Effector CD8-positive, alpha-beta T cell (primary cell): ENCODE measurements around the gene A2ML1.
"Not testable (repeated sequence)": the region's sequence is repeated elsewhere in the genome, so short reads cannot be mapped to it uniquely, and the experiment has no call there.

ENCODE experiments used
- DNase-seq: peaks from one replicate; lab custom pipeline; 2025; lab: John Stamatoyannopoulos, UW

A2ML1 gene

DNA sequence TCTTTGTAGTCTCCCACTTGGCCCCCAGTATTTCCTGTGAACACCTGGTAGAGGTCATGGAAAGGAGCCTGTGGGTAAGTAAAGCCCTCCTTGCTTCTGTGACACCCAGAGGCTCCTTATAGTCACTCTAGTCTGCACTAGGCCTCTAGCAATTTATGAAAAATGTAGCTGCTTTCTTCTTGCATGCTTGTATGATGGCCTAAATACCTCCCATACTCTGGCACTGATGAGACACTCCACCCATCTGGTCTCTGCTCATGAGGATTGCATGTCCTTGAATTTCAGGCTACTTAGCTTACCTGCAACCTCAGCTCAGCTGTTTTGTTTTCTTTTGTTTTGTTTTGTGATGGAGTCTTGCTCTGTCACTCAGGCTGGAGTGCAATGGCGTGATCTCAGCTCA lies 4.6 kb upstream of the A2ML1 start:
- no peak for DNase-seq

DNA sequence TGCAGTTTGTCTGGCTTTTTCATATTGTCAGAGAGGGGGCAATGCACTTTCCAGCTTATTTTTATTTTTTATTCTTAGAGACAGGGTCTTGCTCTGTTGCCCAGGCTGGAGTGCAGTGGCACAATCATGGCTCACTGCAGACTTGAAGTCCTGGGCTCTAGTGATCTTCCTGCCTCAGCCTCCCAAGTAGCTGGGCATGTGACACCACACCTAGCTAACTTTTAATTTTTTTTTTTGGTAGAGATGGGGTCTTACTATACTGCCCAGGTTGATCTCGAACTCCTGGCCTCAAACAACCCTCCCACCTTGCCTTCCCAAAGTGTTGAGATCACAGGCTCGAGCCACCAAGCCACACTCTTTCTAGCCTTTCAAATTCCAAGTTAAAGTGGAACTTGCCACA lies 3.9 kb upstream of the A2ML1 start:
- DNase-seq, result no peak

DNA sequence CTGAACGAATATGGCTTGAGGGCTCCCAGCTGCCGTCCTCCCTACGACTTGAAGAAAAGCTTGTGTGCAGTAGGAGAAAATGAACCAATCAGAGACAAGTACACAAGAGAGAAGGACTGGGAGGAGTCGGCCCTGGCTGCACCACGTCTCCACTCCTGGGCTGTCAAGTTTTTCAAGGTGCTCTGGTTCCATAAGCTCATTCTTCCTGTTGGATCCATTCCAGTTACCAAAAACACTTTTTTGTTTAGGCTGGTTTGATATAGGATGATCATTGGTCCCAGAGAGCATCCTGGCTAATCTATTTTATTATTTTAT lies 2.8 kb upstream of the A2ML1 start:
- no peak for DNase-seq

DNA sequence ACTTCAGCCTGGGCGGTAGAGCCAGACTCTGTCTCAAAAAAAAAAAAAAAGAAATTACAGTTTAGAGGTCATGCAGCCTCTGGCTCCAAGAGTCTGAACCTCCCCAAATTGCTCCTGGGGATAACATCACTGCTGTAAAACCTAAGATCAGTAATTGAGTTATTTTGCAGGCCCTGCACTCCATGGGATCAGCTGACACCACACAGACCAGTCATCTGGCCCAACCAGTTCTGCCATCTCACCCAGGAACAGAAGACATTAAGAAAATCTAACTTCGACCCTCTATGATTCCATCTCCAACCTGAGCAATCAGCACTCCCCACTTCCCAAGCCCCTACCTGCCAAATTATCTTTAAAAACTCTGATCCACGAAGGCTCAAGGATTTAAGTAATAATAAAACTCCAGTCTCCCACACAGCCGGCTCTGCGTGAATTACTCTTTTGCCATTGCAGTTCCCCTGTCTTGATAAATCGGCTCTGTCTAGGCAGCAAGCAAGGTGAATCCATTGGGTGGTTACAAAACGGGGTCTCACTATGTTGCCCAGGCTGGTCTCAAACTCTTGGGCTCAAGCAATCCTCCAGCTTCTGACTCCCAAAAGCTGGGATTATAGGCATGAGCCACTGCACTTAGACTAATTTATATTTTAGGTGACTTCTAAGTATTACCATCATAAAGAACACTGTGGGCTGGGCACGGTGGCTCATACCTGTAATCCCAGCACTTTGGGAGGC lies 1.6 kb upstream of the A2ML1 start:
- DNase-seq, result not testable (repeated sequence)

DNA sequence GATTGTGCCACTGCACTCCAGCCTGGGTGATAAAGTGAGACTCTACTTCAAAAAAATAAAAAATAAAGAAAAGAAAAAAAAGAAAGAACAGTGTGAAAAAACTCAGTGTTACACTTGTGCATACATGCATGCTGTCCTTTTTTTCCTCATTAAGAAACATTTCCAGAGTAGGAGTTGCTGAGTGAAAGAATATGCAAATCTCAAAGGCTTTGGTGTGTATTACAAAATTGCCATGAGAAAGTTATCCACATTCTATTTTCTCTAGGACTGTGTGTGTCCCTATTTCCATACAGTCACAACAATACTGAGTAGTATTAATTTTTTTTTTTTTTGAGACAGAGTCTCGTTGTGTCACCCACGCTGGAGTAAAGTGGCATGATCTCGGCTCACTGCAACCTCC lies 830 bp upstream of the A2ML1 start:
- DNase-seq, result no peak

DNA sequence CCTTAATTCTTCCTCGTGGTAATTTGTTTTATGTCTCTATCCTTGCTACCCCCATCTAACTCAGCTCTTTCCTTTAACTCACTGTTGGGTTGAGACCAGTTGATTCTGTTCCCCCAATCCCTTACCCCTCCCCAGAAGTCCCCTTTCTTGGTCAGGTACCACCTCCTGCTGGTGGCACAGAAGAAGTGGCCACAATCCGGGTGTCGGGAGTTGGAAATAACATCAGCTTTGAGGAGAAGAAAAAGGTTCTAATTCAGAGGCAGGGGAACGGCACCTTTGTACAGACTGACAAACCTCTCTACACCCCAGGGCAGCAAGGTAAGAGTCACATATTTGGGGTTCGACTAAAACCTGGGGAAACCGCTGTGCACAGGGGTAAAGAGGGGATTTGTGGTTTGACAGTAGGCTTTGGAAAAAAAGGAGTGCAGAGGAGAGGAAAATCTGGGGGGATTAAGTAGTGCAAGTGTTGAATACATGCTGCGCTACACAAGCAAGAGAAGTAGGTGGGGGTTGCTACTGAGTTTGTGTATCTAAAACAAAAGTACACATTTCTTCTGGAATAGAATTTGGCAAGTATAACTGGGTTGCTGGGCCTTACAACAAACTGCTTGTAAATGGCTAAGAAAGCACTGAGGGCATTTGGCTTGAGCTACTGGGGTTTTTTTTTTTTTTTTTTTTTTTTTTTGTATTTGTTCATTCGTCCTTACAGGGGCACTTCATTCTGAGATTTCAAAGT lies 1.3 kb downstream of the A2ML1 start:
- no peak for DNase-seq

DNA sequence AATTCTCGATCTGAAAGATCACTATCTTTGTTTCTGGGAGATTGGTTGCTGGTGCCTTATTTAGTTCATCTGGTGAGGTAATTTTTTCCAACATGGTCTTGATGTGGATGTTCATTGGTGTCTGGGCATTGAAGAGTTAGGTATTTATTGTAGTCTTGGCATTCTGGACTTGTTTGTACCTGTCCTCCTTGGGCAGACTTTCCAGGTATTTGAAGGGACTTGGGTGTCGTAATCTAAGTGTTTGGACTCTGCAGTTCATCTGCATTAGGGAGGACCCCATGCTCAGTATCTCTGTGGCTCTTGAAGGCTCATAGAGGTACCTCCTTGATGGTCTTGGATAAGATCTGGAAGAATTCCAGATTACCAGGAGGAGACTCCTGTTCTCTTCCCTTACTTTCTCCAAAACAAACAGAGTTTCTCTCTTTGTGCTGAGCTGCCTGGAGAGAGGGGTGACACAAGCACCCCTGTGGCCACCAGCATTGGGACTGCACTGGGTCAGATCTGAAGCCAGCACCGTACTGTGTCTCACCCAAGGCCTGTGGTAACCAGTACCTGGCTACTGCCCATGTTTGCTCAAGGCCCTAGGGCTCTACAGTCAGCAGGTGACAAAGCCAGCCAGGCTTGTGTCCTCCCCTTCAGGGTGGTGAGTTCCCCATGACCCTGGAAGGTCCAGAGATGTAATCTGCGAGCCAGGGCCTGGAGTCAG lies 5.3 kb downstream of the A2ML1 start:
- no peak for DNase-seq

DNA sequence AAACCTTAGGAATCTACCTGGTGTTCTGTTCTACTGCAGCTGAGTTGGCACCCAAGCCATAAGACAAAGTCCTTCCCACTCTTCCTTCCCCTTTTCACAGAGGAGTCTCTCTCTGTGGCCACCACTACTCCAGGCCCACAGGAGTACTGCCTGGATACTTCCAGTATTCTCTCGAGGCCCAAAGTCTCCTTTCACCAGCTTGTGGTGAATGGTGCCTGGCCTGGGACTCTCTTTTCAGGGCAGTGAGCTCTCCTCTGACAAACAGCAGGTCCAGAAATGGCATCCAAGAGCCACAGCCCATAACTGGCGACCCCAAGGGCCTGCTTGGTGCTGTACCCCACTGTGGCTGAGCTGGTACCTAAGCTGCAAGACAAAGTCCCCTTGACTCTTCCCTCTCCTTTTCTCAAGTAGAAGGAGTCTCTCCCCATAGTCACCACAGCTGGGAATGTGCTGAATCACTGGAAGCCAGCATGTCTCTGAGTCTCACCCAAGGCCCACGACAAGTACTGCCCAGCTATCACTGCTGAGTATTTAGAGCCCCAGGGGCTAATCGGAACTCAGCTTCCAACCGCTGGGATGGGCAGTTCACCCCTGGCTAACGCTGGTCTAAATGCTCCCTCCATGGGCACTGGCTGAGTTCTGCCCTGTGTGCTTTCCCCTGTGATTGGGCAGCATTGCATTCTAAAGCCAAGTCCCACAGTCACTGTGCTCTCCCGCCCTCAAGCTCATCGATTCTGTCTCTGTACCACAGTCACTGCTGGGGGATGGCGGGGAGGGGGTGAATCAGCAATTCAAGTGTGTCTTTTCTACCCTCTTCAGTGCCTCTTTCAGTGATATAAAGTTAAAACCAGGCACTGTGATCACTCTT lies 6.1 kb downstream of the A2ML1 start:
- DNase-seq, result no peak

DNA sequence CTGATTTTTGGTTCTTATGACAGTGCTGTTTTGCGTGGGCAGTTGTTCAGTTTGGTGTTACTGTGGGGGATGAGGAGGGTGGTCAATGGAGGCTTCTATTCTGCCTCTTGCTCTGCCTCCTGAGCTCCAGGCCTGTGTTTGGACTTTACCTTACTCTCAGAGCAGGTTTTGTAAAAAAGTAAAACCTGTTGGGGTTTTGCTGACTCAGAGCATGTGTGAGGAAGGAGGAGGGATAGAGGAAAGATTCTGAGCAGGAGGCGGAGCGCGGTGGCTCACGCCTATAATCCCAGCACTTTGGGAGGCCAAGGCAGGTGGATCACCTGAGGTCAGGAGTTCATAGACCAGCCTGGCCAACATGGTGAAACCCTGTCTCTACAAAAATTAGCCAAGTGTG lies 6.7 kb downstream of the A2ML1 start:
- no peak for DNase-seq

DNA sequence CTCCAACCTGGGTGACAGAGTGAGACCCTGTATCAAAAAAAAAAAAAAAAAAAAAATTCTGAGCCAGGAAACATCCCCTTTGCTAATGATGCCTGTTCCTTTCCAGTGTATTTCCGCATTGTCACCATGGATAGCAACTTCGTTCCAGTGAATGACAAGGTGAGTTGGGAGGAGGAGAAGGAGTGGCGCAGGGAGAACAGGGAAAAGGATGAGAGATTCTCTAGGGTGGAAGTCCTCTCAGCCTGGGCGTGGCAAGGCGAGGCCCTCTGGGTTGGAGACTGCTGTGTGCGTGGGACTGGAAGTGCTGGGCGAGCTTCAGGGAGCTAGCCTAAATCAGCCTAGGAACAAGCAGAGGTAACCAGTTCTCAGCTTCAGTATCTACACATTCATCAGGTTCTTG lies 7.2 kb downstream of the A2ML1 start:
- no peak for DNase-seq

DNA sequence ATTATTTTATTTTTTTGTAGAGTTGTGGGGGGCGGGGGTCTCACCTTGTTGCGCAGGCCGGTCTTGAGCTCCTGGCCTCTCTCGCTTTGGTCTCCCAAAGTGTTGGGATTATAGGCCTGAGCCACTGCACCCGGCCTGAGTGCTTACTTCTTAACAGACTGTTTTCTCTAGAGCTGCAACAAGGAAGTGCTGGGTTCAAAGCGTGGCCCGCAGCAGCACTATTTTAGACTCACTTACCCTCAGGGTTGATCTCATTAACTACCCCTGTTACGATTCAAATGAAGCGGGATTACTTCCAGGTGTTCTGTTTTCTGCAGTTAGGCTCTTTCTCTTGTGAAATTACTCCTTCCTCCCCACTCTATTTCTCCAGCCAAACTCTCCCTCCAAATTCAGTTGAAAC lies 8.7 kb downstream of the A2ML1 start:
- DNase-seq, result no peak

DNA sequence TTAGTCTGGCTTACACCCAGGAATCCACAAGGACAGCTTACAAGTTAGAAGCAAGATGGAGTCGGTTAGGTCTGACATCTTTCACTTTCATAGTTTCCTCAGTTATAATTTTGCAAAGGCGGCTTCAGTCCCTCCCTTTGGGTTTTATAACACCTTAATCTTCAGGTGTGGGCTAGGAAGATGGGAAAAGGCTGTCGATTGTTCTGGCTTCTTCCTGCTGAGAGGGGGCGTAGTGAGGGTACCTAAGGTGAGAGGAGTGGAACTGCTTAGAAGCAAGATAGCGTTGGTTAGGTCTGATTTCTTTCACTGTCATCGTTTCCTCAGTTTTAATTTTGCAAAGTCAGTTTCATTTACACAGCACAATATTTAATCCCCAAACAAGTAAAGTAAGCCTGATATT lies 10.1 kb downstream of the A2ML1 start:
- no peak for DNase-seq

DNA sequence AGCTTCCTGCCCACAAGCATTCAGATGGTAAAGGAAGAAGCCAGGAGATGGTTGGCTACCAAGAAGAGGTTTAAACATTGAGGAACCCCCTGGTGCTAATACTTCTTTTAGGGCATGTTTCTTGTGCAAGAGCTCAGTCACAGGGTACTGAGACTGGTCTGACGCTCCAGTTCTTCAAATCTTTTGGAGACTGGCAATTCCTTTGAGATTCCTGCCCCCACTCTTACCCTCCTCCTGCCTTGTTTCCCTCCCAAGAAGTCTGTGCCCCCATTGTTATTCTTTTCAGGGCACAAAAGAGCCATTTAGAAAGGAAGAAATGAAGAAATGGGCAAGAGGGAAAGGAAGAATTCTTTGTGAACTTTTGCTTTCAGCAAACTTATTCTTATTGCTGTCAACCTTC lies 11.8 kb downstream of the A2ML1 start:
- DNase-seq, result no peak

DNA sequence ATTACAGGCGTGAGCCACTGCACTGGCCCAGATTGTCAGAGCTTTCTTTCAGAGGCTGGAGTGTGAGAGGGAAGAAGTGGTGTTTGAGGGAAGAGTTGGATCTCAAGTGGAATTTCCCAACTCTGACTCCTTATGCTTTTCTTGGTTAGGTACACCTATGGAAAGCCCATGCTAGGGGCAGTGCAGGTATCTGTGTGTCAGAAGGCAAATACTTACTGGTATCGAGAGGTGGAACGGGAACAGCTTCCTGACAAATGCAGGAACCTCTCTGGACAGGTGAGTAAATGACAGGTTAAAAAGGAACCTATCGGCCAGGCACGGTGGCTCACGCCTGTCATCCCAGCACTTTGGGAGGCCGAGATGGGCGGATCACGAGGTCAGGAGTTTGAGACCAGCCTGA lies 14.9 kb downstream of the A2ML1 start:
- DNase-seq, result no peak

DNA sequence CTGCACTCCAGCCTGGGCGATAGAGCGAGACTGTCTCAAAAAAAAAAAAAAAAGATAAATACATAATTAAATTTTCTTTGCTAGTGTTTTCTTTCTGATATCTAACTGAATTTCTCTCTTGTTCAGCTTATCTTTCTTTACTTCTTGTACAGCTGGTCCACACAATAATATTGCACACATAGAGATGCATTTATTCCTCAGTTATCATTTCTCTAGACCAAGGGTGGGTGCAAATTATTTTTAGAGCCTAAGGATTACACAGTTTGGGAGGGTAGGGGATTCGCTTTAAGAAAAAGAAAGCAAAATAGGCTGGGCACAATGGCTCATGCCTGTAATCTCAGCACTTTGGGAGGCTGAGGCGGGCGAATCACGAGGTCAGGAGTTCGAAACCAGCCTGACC lies 17.9 kb downstream of the A2ML1 start:
- no peak for DNase-seq

DNA sequence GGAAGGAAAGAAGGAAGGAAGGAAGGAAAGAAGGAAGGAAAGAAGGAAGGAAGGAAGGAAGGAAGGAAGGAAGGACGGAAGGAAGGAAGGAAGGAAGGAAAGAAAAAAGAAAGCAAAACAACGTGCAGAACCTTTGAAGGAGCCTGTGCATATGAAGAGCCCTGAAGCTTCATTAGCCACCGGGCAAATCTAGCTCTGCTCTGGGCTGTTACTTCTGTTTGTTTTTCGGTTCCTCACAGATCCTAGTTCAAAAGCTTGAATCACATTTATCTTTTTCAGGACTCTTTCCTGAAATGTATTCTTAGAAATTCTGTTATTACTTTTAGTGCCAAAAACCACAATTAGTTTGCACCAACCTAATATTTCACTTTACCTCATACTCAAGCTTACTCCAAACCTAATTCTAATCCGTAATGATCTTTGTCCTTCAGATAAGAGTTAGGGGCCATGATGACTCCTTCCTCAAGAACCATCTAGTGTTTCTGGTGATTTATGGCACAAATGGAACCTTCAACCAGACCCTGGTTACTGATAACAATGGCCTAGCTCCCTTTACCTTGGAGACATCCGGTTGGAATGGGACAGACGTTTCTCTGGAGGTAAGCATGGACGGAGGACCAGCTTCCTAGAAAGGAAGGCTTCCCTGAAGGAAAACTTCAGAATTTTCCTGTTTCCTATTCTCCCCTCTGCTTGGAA lies 18.7 kb downstream of the A2ML1 start:
- DNase-seq, result no peak

DNA sequence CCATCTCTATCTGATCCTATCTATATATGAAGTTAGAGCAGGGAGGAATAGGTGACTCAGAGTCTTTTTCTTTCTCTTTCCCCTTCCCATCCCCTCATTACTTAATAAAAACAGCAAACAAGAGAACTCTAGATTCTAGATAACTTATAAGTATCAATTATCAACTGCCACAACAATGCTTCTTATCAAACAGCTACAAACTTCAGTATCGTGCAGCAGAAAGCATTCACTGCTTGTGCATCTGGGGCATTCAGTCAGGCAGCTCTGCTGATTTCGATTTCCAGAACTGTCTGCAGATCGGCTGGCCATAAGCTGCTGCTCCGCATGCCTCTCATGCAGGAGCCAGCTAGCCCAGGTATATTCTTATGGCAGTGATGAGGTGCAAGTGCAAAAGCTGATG lies 19.4 kb downstream of the A2ML1 start:
- no peak for DNase-seq

DNA sequence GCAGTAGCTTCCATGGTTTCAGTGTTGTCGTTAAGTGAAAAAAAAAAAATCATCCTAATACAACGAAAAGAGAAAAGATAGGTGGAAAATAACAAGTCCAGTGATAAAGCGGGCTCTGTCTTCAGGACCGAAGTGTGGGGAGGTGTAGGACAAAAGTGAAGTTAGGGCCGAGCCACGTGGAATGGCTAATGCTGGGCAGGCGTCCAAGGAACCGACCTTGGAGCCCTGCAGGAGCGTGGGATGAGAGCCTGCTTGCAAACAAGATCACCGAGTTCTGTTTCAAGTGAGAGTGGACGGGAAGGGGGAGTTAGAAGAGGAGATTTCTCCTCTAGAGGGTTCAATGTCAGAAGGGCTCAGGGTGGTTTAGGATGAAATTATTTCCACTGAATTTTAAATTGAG lies 22.2 kb downstream of the A2ML1 start:
- no peak for DNase-seq

DNA sequence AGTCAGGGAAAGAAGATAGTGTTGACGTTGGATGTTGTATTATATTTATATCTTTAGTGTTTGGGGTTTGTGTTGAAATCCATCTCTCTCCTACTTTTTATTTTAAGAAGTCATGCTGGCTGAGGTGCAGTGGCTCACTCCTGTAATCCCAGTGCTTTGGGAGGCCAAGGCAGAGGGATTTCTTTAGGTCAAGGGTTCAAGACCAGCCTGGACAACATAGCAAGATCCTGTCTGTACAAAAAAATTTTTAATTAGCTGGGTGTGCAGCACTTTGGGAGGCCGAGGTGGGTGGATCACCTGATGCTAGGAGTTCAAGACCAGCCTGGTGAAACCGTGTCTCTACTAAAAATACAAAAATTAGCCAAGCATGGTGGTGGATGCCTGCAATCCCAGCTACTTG lies 23.9 kb downstream of the A2ML1 start:
- no peak for DNase-seq

DNA sequence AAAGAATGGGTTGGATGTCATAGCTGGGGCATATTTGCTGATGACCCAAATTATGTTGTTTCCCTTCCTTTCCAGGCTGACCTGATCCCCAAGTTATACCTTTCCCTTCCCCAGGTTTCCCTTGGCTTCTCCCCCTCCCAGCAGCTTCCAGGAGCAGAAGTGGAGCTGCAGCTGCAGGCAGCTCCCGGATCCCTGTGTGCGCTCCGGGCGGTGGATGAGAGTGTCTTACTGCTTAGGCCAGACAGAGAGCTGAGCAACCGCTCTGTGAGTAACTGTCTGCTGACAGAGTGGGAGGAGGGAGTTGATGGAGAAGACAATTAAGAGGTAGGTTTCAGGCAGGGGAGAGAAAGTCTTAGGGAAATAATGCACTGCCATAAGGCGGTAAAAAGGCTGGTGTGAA lies 25.0 kb downstream of the A2ML1 start:
- DNase-seq, result no peak

DNA sequence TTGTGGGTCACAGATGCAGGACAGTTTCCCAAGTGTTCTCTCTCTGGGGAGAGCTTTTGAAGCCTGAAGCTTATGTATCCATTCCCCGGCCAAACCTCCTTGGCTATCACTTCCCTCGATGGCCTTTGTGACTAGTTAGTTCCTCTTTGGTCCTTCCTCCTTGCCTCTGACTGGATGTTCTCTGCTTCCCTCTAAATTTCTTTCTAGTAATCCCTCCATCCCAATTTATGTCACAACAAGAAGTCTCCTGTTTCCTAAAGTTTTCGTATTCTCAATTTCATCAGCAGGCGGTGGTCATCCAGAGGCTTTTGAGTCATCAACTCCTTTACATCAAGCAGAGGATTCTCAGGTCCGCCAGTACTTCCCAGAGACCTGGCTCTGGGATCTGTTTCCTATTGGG lies 27.5 kb downstream of the A2ML1 start:
- no peak for DNase-seq

DNA sequence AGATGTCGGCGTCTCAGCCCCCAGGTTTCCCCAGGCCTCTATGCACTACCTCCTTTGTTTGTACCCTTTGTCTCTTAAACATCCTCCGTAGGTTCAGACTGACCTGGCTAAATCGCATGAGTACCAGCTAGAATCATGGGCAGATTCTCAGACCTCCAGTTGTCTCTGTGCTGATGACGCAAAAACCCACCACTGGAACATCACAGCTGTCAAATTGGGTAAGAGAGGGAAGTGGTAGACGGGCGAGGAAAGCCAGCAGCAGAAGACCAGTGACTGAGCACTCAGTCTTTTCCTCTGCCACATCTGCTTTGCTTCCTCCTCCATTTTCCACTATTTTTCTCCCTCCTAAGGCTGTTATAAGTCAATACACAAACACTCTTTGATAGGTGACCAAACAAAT lies 29.7 kb downstream of the A2ML1 start:
- DNase-seq, result no peak
